A172 (cell line): ENCODE data around the gene THTPA. TPM values are rescaled to one million over a fixed set of nuclear protein-coding genes. Genes with fewer than 3 reads are reported as not detected.

Experiments
- DNase-seq: peaks from one replicate; pipeline ENCODE4 v3.0.0-alpha.2; 2015; ENCODE audit warnings: low spot score
- total RNA-seq: library from RNA; depleted of rRNA; stranded (reverse); fragments of >200 nt; shearing (Covaris generic); gene quantifications from 2 replicates; pipeline ENCODE4 v1.2.3, GENCODE V29; 2014

THTPA gene
- total RNA-seq, 1 experiment from 2014 or later = 5.2 TPM

- DNase-seq = peak; percentile 12
Measured at GRCh38 chr14:23567186-23568020, 11.3 kb downstream of the THTPA start, which contains the start of gene AP1G2. TSS of gene AP1G2 (minus strand) at chr14:23567791. CDS start at chr14:23567314, 477 bp downstream.

- no peak for DNase-seq
Measured at GRCh38 chr14:23568021-23568599, 12.0 kb downstream of the THTPA start.

- DNase-seq = no peak
Measured at GRCh38 chr14:23568600-23569331, 12.7 kb downstream of the THTPA start.

GRCh38 chr14:23569443-23570151 lies 13.5 kb downstream of the THTPA start:
- DNase-seq = peak; percentile 32

GRCh38 chr14:23570806-23571483 lies 14.9 kb downstream of the THTPA start:
- DNase-seq = no peak

- no peak for DNase-seq
Measured at GRCh38 chr14:23571701-23572523, 15.8 kb downstream of the THTPA start.

GRCh38 chr14:23572524-23572828 lies 16.4 kb downstream of the THTPA start:
- no peak for DNase-seq

- DNase-seq = no peak
Measured at GRCh38 chr14:23572836-23573235, 16.8 kb downstream of the THTPA start.

GRCh38 chr14:23573384-23574015 lies 17.4 kb downstream of the THTPA start:
- DNase-seq = no peak

- no peak for DNase-seq
Measured at GRCh38 chr14:23577004-23577681, 21.1 kb downstream of the THTPA start.

GRCh38 chr14:23577710-23578392 lies 21.8 kb downstream of the THTPA start:
- DNase-seq = no peak

- DNase-seq = no peak
Measured at GRCh38 chr14:23578560-23579310, 22.7 kb downstream of the THTPA start, which contains the start of gene JPH4. TSS of gene JPH4 (minus strand) at chr14:23578790. CDS start at chr14:23577453, 1,337 bp downstream.

- DNase-seq = no peak
Measured at GRCh38 chr14:23579311-23579630, 23.2 kb downstream of the THTPA start.

GRCh38 chr14:23579739-23580138 lies 23.7 kb downstream of the THTPA start:
- no peak for DNase-seq

GRCh38 chr14:23580152-23580926 lies 24.3 kb downstream of the THTPA start:
- DNase-seq = no peak

- DNase-seq = no peak
Measured at GRCh38 chr14:23580948-23581281, 24.8 kb downstream of the THTPA start.

- no peak for DNase-seq
Measured at GRCh38 chr14:23582906-23583760, 27.1 kb downstream of the THTPA start.
